ENCODE data around the gene ANKS1A. TPM values are rescaled to one million over a fixed set of nuclear protein-coding genes. Genes with fewer than 3 reads are reported as not detected.
A peak's percentile ranks its signal among the peaks of the same experiment; 100 is the strongest.

The ANKS1A gene
- total and polyA plus RNA-seq, 10 donors = 5.1 to 68.9 (median 45.6) TPM

- Histone ChIP-seq H3K9me3 (no peaks in the 10 kb centered on the region), H3K36me3 (peaks cover 0 to 69% (median 47%) of the 10 kb centered on the region in 6 donors), H3K4me1 (peaks cover 0 to 53% (median 12%) of the 10 kb centered on the region in 6 donors), H3K27ac (no peak overlapping the region), H3K27me3 (replicated peaks in 1 of 7) (no peaks in the 10 kb centered on the region), H3K4me3 (no peak overlapping the region)
- DNase-seq = peak; percentile 47
- WGBS, 5 donors = 89 to 94% (median 93%) methylated on average over 10 of the region's 10 CpGs
- peak in 1 of 3 donors; percentile 12 for TF ChIP-seq POLR2AphosphoS5 (IDR thresholded peaks at IDR 0.05)
- TF ChIP-seq CTCF (IDR thresholded peaks at IDR 0.05 in 8 of 11, conservative IDR thresholded peaks at IDR 0.05 in 3 of 11) = no peak
- intact Hi-C loops (cut with DNase I; ENCODE audit: low total_unique reads) = no loop called here
Measured at GRCh38 chr6:35090734-35091133, 201.7 kb downstream of the ANKS1A start.

GRCh38 chr6:35091346-35092083 is 202.5 kb downstream of the ANKS1A start:
- TF ChIP-seq CTCF (IDR thresholded peaks at IDR 0.05 in 8 of 11, conservative IDR thresholded peaks at IDR 0.05 in 3 of 11) = no peak
- no peak for TF ChIP-seq POLR2AphosphoS5 (IDR thresholded peaks at IDR 0.05)
- TF ChIP-seq POLR2A (IDR thresholded peaks at IDR 0.05) = no peak
- peaks cover 0 to 52% (median 12%) of the 10 kb centered on the region in 6 donors for H3K4me1 ChIP-seq
- no peaks in the 10 kb centered on the region for H3K9me3 ChIP-seq
- no peak for DNase-seq
- peaks cover 0 to 62% (median 39%) of the 10 kb centered on the region in 6 donors for H3K36me3 ChIP-seq
- H3K27me3 ChIP-seq (replicated peaks in 1 of 7) = no peaks in the 10 kb centered on the region
- intact Hi-C loops (cut with DNase I; ENCODE audit: low total_unique reads) = no loop called here
- 91 to 96% (median 96%) methylated on average over 18 of the region's 18 CpGs for WGBS, 5 donors
- peak overlapping the region in 2 of 8 donors; percentile 39 to 43 for H3K27ac ChIP-seq
- no peak overlapping the region for H3K4me3 ChIP-seq

GRCh38 chr6:35092362-35093117 is 203.5 kb downstream of the ANKS1A start:
- Histone ChIP-seq H3K36me3 (peaks cover 0 to 51% (median 29%) of the 10 kb centered on the region in 6 donors), H3K4me1 (peaks cover 0 to 45% (median 11%) of the 10 kb centered on the region in 6 donors), H3K9me3 (no peaks in the 10 kb centered on the region), H3K27ac (peak overlapping the region in 5 of 8 donors; percentile 31 to 43 (median 39)), H3K4me3 (no peak overlapping the region), H3K27me3 (replicated peaks in 1 of 7) (no peaks in the 10 kb centered on the region)
- TF ChIP-seq POLR2A (IDR thresholded peaks at IDR 0.05) (no peak), POLR2AphosphoS5 (IDR thresholded peaks at IDR 0.05) (no peak), CTCF (IDR thresholded peaks at IDR 0.05 in 8 of 11, conservative IDR thresholded peaks at IDR 0.05 in 3 of 11) (no peak)
- intact Hi-C loops (cut with DNase I; ENCODE audit: low total_unique reads) = no loop called here
- WGBS, 5 donors = 77 to 88% (median 81%) methylated on average over 5 of the region's 5 CpGs
- DNase-seq = no peak

GRCh38 chr6:35093118-35093445 is 204.0 kb downstream of the ANKS1A start:
- intact Hi-C loops (cut with DNase I; ENCODE audit: low total_unique reads) = no loop called here
- no peaks in the 10 kb centered on the region for H3K9me3 ChIP-seq
- peak overlapping the region in 5 of 8 donors; percentile 0 to 43 (median 33) for H3K27ac ChIP-seq
- WGBS, 5 donors = 81 to 96% (median 87%) methylated on average over 5 of the region's 5 CpGs
- H3K27me3 ChIP-seq (replicated peaks in 1 of 7) = no peaks in the 10 kb centered on the region
- H3K4me1 ChIP-seq = peaks cover 0 to 40% (median 9%) of the 10 kb centered on the region in 6 donors
- no peak overlapping the region for H3K4me3 ChIP-seq
- peaks cover 0 to 46% (median 24%) of the 10 kb centered on the region in 6 donors for H3K36me3 ChIP-seq
- DNase-seq = no peak
- TF ChIP-seq POLR2A (IDR thresholded peaks at IDR 0.05) = no peak
- TF ChIP-seq CTCF (IDR thresholded peaks at IDR 0.05 in 8 of 11, conservative IDR thresholded peaks at IDR 0.05 in 3 of 11) = no peak
- no peak for TF ChIP-seq POLR2AphosphoS5 (IDR thresholded peaks at IDR 0.05)
